Activated effector memory CD4-positive, alpha-beta T cell treated with Interleukin-2 at 50 U/mL for 16 hours (primary cell): ENCODE measurements around the gene RGS7BP.
"Not testable (repeated sequence)": the region's sequence is repeated elsewhere in the genome, so short reads cannot be mapped to it uniquely, and the experiment has no call there.

Experiments used
- DNase-seq: peaks from one replicate; pipeline ENCODE4 v3.0.0-alpha.2; 2020

The RGS7BP gene

DNA sequence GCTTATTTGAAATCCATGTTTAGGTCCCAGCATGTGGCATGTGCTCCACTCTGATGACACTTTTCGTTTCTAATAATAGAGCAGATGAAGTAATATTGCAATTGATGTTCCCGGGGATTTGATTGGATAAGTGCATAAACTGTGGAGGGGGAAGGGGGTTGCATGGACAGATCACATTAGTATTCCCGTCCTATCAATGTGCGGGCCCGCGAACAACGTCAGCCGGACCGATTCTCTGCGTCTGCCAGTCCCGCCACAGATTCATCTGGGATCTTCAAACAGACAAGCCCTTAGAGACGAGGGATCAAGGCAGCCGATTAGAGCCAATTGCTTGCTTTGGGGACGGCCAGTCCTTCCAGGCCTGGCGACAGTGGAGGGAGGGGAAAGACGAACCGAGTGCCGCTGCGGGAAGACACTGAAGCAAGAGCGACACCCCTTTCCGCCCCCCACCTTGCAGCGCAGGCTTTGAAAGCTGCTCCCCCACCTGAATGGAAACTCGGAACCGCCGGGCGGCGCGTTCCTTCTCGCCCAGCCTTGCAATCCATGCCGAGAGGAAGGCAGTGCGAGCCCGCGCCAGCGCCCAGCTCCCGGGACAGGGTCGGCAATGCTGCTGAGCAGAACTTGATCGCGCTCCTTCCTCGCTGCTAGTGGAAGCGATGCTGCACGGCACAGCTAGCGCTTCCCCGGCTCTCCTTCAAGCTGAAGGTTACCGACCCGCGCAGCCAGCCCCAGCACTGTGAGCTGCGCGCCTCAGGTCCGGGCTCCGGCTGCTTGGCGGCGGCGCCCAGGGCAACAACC lies at the start of gene RGS7BP:
RGS7BP (plus strand) TSS at position 247 of the 798 bp plus-strand sequence. CDS start 610 bp downstream, outside the sequence.
- no peak for DNase-seq

DNA sequence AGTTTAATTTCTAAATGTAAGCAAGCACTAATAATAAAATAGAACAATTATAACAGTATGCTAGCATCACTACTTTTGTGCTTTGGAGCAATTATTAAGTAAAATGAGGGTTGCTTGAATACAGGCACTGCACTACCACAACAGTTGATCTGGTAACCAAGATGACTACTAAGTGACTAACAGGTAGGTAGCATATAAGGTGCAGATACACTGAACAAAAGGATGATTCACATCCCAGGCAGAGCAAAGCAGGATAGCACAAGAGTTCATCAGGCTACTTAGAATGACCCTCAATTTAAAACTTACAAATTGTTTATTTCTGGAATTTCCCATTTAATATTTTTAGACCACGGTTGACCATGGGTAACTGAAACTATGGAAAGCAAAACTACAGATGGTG lies 48.0 kb upstream of the RGS7BP start:
- DNase-seq = no peak

DNA sequence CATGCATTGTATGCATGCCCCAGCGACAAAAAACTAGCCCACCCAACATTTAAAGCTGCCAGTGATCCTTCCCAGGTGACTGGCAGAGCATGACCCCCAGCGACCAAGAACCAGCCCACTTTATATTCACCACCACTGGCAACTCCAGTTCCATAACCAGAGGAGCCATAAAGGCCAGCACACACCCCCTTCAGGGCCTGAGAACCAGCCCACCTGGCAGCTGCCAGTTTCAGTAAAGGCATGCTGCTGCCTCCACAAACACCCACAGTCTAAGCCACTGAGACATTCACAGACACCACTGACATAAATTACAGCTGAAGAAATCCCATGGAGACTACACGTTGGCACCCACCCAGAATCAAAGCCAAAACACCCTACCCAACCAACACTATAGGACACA lies 46.9 kb upstream of the RGS7BP start:
- DNase-seq = no peak

DNA sequence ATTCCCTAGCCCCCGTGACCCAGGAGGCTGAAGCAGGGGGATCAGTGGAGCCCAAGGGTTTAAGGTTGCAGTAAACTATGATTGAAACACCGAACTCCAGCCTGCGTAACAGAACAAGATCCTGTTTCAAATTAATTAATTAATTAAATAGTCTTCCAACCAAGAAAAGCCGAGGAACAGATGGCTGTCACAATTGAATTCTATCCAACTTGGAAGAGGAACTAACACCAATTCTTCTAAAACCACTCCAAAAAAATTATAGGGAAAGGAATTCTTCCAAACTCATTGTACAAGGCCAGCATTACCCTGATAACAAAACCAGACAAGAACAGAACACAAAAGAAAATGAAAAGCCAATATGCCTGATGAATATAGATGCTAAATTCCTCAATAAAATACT lies 43.4 kb upstream of the RGS7BP start:
- no peak for DNase-seq

DNA sequence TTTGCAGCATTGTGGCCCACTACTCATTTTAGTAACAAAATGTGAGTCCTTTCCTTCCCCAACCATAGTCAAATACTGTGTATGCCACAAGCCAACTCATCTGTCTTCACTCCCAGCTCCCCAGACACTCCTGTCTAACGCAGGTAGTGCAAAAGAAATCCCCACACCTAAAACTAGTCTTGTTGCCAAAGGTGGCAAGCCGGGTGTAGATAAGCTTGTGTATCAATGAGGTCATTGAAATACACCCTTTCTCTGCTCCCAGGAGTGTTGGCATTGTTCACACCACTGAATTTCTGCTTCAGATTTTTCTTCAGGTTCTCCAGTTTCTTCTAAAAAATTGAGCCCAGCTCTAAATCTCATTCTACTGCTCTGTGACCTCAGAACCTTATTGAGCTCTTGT lies 19.7 kb upstream of the RGS7BP start:
- no peak for DNase-seq

DNA sequence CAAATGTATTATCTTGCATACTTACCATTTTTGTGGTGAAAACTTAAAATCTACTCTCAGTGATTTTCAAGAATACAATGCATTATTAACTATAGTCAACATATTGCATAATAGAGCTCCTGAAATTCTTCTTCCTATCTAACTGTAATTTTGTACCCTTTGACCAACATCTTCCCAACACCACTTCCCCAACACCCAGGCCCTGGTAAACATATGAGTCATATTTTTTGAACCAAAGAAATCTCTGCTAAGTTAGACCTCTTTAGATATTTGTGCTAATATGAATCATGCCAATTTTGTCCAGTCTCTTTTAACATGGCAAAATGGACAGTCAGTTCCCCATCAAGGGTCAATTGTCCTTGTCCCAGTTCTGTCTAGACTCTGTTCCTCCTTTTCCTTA lies 18.5 kb upstream of the RGS7BP start:
- DNase-seq = no peak

DNA sequence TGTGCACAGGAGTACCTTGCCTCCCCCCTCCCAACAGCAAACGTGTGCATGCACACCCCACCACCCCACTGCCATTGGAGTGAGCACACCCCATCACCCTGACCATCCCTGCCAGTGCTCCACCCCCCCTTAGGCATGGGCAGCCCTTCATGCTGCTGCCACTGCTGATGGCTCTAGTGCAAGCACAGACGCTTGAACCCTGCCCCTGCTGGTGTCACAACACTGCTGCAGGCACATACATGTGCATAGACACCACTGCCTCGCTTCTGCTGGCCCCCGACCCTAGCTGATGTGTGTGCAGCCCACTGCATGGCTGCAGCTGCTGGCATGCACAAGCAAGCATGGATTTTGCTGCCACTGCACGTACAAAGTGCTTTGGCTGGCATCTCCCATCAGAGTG lies 16.0 kb upstream of the RGS7BP start:
- no peak for DNase-seq

DNA sequence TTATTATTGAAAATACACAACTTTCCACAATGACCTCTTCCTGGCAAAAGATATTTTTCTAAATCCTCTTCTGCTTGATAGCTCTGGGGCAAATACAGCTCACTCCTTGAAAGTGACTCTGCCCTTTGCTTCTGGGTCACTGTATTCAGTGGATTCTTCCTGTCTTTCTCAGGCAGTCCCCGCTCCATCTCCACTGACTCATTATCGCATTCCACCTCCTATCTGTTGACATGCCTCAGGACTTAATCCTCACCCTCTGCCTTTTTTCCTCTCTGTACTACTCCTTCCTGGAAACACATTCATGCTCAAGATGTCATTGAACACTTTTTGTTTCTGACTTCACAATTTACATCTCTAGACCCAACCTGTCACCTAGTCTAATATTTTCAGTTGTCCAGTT lies 8.4 kb upstream of the RGS7BP start:
- DNase-seq = no peak

DNA sequence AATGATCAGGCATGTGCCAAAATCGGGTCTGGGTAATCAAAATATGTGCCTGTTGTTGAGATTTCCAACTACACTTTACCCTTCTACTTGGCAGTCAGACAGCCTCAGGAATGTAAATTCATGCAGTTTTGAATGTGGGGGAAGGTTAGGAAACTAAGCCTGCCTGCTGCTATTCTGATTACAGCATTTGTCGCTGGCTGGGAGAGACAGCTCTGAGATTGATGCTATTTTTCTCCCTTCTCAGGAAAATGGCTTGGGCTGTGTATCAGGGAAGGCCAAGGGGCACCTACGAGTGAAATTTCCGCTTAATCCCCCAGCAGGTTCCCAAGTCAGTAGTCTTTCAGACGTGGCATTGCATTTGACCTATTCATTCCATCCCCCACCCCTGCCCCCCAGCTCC lies 3.6 kb upstream of the RGS7BP start:
- no peak for DNase-seq

DNA sequence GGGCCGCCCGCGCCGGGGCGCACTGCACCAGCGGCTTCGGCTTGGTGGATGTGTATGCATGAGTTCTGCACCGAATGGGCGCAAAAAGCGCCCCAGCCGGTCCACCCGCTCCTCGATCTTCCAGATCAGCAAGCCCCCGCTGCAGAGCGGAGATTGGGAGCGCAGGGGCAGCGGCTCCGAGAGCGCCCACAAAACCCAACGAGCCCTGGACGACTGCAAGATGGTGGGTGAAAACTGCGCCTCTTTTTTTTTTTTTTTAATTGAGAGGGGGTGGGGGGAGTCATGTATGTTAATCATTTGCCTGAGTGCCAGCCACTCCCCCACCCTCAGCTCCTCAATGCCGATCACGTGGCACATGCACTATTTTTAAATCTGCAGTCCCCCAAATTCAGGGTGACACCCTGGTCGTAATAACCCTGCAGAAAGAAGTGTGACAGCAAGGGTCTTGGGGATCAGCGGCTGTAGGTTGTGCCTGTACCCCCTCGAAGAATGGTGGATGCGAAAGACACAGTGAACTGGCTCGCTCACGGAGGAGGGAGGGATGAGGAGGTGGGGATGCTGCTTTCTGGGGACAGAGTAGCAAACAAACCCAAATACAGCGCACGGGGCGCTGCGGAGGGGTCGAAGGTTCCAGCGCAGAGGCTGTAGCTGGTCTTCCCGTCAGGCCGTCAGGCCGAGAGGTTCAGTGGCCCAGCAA lies 900 bp downstream of the RGS7BP start:
- no peak for DNase-seq

DNA sequence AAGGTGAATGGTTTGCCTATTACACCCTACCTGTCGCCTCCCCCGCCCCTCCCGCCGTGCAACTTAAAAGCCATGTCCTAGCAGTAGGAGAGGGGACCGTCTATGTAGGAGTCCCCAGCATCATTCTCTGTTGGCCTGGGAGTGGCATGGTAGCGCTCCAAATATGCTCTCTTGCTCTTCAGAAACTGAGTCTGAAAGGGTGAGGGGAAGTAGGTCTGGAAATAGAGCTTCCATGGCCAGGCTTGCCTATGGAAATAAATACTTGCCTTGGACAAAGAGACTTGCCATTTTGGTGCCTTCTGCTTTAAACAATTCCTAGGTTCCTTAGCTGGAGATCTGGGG lies 1.4 kb downstream of the RGS7BP start:
- no peak for DNase-seq

DNA sequence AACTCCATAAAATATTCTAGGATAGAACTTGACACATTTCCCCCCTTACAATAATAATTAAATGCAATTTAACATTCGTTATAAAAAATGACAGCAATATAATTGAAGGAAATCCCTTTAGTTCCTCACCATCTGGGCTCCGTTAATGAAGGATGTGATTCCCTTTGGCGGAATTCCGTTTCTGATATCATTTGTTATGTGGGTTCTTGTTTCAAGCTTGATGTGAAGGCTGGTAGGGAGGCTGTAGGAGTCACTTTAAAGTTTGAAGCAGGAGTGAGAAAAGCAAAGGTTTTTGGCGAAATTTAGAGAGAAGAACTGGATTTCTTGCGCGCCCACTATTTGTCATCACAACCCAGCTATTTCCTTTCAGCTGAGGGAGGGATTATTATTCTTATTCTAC lies 4.0 kb downstream of the RGS7BP start:
- no peak for DNase-seq

DNA sequence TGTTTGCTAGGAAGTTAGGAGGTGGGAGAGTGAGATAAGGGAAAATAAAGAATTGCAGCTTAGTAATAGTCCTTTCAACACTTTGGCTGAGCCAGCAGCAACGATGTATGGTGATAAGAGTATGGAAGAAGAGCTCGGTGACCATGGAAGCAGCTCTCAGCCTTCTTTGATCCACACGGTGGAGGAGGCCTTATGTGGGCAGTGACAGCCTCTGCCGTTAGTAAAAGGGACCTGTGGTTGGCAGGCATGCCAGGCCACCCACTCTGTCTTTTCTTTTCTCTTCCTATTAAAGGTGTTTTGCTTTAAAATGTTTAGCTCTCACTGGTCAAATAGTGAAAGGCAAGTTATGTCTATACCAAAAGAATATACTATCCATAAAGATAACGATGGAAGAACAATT lies 7.7 kb downstream of the RGS7BP start:
- DNase-seq = no peak

DNA sequence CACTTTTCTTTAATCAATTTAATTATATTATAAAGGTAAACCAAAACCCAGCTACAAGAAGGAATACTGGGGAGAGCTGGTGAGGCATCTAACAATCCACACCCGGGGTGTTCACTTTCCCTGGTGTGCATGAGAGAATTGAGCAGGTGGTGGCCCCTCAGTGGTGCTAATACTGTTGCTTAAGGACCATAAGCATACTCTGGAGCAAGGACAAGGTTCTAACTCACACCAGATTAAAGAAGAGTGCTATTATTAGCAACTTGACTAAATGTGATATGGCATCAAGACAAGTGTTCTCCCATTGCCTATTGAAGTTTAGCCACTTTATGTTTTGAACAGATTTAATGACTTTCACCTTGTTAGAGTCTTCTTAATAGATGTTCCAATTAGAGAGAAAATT lies 8.8 kb downstream of the RGS7BP start:
- no peak for DNase-seq

DNA sequence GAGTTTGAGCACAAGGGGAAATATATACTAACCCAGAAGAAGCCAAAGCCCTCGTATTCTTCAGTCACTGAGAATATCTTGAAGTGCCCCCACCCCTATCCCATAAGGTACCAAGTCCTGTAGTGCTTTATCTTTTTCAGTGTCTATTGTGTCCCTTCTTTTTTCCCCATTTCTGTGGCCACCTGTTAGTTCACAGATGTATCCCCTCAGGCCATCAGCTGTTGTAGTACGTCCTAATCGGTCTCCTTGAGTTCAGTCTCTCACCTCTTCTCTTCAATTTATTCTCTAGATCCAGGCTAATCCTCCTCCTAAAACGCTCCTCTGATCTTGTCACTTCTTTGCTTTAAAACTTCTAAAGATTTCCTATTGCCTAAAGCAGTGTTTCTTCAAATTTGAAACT lies 10.4 kb downstream of the RGS7BP start:
- DNase-seq = no peak

DNA sequence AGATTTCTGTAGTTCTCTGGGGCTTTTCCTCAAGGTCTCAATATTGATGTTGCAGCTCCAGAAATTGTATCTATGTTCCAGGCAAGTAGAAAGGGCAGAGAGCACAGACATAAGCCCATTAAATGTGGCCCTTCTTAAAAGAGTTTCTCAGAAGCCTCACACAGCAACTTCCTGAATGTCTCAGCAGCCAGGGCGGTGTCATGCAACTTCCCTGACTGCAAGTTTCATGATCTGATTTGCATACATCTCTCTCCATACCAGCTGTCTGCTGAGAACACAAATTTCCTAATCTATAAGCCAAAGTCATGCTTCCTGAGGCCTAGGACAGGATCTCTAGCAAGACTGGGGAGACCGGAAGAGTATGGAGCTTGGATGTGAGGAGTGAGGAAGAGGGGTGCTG lies 13.0 kb downstream of the RGS7BP start:
- no peak for DNase-seq

DNA sequence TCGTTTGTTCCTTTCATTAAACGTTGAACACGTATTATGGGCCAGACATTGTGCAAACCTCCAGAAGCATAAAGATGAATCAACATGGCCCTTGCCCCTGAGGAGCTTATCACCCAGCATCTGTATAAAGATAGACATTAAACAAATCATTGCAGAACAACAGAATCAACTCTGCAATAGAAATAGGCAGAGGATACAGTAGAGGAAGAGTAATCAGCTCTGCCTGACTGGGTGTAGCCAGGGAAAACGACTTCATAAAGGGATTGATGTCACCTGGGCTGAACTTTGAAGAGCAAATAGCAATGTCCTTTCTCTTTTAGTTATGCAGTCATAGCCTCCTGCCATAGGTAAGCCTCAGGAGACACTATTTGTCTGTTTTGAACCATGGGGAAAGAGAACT lies 13.4 kb downstream of the RGS7BP start:
- DNase-seq = no peak

DNA sequence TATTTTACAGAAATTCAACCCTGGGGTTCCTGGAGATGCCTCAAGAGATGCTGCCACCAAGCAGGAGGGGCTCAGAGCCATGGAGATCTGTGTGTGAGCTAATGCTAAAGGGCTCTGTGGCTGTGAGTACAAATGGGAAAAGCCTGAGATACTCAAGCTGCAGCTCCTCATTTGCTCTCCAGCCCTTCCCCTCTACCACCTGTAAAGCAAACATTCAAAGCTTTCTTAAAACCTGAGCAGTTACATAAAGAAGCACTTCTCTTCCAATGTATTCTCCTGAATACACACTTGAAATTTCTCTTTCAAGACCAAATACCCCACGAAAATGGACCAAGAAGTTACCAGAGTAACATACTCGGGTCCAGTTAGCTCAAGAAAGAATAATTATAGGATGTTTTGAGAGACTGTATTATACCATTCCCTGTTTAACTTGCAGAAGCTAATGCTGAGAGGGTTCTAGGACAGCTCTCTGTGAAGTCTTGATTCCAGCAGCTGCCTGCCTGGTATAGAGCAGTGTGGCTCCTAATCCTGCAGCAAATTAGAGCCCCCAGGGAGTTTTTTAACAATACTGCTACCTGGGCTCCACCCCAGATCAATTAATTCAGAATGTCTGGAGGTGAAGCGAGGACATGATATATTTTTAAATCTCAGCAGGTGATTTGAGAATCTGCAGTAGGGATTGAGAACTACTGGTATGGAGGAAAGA lies 21.1 kb downstream of the RGS7BP start:
- DNase-seq = no peak

DNA sequence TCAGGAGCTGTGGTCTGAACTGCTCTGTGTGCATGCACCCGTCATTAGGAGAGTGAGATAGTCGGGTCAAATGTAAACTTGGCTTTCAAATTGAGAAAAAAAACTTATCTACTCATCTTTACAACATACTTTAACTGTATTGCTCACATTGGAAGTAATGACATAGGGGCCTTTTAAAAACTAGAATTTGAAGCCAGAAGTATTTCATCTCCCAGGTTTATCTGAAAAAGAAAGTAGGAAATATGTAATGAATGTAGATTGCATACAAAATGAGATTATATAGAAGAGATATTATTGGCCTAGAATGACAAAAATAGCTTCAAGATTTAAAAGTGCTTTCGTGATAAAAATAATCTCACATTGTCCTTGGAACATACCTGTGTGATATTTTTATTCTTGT lies 24.3 kb downstream of the RGS7BP start:
- DNase-seq = no peak

DNA sequence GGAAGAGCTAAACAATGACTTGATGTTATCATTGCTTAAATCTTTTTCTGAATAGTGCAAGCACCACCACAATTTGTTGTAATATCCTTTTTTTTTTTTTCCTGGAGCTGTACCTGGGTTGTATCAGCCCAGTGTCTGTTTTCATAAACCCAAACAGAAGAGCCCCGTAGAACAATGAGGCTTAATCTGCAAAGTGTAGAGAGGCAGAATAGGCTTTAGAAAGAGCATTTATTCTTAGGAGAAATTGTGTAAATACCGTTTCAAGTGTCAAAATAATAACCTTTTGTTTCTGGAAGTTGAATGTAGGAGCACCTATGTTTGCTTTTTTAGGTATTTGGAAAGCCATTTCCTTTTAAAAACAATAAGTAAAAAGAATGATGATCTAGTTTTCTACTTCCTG lies 26.4 kb downstream of the RGS7BP start:
- DNase-seq = no peak

DNA sequence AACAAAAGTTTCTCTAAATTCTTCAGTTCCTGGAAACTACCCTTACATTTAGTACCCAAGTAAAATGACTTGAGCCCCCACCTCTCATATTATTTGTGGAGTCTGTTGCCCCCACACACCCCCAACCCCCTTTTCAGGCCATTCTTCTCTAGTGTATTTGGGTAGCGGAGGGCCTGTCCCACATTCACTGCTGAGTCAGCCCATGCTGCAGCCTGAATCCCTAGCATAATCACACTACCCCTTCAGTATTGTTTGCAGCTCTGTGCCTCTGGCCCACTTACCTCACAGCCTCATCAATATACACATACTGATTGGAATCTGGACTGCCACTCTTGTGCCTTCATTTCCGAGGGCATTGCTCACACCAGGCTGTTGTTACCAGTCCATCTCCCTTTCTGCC lies 26.8 kb downstream of the RGS7BP start:
- no peak for DNase-seq

DNA sequence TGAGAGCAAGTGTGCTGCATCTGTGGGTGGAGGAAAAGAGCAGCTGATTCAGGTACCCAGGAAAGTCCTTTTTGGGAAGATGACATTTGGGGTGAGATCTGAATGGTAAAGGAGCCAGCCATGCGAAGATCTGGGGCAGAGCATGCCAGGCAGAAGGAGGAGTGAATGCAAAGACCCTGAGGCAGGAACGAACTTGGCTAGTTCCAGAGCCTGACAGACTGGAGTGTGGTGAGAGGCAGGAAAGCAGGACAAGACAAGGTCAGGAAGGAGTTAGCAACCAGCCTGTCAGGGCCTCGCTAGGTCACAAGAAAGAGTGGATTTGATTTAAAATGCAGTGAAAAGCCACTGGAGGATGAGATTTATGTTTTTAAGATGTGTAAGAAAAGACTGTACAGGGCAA lies 28.2 kb downstream of the RGS7BP start:
- no peak for DNase-seq

DNA sequence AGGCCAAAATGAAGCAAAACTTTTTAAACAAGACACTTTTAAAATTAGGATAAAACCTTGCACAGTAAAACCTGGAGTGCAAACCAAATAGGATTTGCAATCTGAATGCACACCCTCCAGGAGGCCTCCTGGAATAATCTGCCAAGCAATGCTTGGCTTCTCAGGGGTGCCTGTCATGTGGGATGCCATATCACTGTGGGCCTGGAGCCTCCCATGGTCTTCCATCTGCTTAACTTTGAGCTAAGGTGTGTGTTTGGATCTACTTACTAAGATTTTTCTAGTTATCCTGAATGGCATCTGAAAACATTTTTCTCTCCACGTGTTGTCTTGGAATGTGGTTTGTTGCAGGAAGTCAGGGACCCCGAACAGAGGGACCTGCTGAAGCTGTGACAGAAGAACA lies 52.1 kb downstream of the RGS7BP start:
- no peak for DNase-seq

DNA sequence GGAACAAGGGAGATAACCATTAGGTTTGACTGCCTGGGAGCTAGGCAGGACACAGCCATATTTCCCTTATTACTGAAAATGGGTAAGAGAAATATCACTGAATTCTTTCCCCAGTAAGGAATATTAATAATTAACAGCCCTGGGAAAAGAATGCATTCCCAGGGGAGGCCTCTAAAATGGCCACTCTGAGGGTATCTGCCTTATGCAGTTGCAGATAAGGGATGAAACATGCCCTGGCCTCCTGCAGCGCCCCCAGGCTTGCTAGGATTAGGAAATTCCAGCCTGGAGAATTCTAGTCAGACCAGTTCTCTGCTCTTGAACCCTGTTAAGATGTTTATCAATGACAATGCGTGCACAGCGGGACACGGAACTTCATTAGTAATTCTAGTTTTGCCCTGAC lies 52.8 kb downstream of the RGS7BP start:
- not testable (repeated sequence) for DNase-seq
